Activated gamma-delta T cell (primary cell): ENCODE data around the gene GNAI3.

ENCODE experiments used
- DNase-seq: peaks from one replicate; lab custom pipeline; 2025; lab: John Stamatoyannopoulos, UW

GNAI3 gene

GRCh38 chr1:109637446-109637845 is 89.0 kb downstream of the GNAI3 start:
- DNase-seq = no peak

- no peak for DNase-seq
These were observed 90.8 kb downstream of the GNAI3 start for GRCh38 chr1:109639063-109639840.

- no peak for DNase-seq
These were observed 91.4 kb downstream of the GNAI3 start for GRCh38 chr1:109639841-109640184.

GRCh38 chr1:109640285-109640865 is 92.0 kb downstream of the GNAI3 start:
- no peak for DNase-seq

- DNase-seq = no peak
These were observed 92.8 kb downstream of the GNAI3 start for GRCh38 chr1:109641078-109641740.

DNA sequence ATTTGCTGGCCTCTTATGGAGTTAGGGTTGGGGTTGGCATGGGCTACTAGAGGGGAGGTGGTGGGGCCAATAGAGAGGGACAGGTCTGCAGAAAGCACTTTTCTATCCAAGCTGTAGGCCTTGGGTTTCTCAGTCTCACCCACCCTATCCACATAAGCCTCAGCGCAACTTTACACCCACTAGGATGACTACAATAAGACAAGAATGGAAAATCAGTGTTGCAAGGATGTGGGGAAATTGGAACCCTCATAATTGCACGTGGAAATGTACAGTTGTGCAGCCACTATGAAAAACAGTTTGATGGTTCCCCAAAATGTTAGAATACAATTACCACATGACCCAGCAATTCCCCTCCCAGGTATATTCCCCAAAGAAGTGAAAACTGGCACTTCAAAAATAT is 93.4 kb downstream of the GNAI3 start:
- no peak for DNase-seq

GRCh38 chr1:109642626-109643025 is 94.2 kb downstream of the GNAI3 start:
- DNase-seq = no peak

DNA sequence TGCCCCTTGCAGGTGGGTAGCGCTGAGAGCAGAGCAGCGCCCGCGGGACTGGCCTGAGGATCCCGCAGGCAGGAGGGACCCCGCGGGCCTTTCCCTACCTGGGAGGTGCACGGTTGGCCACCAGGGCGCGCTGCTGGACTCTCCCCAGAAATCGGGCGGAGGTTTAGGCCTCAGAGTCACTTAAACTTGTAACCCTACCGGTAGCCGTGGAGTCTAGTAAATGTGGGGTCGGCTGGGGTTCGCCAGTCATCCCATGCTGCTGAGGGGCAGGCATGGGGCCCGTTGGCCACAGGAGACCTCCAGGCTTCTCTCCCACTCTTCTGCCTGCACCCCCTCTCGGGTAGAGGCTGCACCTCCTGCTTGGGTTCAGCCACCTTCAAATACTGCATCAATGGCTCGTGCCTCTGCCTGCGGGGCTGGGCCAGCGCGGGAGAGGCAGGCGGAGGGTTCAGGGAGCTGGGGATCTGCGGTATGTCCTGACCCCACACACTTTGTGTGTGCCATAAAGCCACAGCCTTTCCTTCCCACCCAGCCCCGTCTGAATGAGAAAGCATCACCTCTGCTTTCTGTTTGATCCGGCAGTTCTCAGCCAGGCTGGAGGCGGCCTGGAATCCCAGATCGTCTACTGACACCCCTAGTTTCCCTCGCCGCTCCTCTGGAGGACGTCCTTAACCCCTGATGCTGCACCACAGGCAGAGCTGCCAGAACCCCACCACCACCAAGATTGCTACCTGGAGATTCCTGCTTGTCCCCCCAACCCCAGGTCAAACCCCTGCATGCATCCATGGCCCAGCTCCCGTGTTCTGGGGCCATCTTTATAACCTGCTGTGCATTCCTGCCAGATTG is 95.2 kb downstream of the GNAI3 start:
- DNase-seq = peak; percentile 64

GRCh38 chr1:109644670-109645069 is 96.3 kb downstream of the GNAI3 start:
- DNase-seq = no peak

- no peak for DNase-seq
These were observed 101.1 kb downstream of the GNAI3 start for GRCh38 chr1:109649491-109649914.

GRCh38 chr1:109650609-109651008 is 102.2 kb downstream of the GNAI3 start:
- DNase-seq = no peak

DNA sequence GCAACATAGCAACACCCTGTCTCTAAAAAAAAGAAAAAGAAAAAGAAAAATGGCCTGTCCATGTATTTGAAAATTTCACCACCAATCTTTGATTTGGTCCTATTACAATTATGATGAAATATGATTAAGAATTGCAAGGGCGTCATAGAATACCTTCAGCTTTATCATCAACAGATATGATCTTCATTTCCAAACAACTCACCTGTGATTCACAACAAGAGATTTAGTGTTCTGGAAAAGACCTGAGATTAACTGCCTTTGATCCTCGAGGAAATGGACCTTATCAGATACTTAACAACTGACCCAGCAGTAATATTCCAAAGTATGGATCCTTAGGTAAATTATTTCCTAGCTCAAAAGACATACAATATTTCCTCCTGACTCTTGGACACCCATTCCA is 104.0 kb downstream of the GNAI3 start:
- DNase-seq = no peak

DNA sequence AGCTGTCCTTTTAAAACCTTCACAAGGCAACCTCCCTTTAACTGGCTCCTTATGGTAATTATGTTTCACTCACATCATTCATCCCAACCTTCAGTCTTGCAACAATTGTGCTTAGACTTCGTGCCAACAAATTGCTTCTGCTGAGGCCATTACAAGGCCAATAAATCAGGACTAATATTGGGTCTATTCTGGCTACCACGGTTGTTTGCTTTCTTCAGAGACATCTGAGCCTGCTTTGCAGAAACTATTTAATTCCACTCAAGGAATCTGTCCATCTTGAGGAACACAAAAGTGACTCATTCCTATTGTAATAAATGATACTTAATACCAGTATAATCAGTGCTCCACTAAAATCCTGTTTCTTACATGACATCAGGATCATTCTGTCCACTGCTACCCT is 104.9 kb downstream of the GNAI3 start:
- no peak for DNase-seq

GRCh38 chr1:109654519-109654918 is 106.1 kb downstream of the GNAI3 start:
- DNase-seq = no peak

- peak; percentile 39 for DNase-seq
These were observed 107.5 kb downstream of the GNAI3 start, which contains the start of gene GSTM4 for GRCh38 chr1:109655615-109656519. TSS of gene GSTM4 (plus strand) at chr1:109656099. CDS start at chr1:109656390, 291 bp downstream.

DNA sequence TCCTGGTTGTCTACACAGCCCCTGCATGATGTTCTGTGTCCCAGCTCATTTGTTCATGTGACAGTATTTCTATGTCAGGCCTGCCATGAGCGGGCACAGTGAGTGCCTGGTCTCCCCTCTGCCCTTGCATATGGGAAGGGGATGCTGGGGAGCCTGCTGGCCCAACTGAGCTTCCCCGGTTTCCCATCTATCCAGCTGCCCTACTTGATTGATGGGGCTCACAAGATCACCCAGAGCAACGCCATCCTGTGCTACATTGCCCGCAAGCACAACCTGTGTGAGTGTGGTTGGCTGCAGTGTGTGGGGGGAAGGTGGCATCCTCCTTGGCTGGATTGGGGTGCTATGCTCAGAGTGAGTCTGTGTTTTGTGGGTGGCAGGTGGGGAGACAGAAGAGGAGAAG is 109.0 kb downstream of the GNAI3 start:
- no peak for DNase-seq

DNA sequence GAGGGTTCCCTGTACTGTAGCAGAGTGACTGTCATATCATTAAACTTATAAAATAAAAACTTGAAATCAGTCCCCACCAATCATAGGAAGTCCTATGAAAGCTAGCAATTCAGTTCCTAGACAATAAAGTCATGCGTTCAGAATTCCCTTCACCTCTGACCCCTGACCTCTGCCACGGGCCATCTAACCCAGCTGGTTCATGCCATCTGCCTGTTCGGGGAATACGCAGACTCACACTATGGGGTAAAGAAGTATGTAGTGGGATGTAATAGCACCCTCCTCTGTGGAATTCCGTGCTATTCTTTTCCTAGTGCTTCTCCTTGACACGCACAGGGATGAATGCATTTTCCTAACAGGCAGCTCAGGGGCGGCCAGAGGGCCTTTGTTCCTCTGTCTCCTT is 109.6 kb downstream of the GNAI3 start:
- no peak for DNase-seq

- no peak for DNase-seq
These were observed 110.2 kb downstream of the GNAI3 start for GRCh38 chr1:109658533-109659042.

DNA sequence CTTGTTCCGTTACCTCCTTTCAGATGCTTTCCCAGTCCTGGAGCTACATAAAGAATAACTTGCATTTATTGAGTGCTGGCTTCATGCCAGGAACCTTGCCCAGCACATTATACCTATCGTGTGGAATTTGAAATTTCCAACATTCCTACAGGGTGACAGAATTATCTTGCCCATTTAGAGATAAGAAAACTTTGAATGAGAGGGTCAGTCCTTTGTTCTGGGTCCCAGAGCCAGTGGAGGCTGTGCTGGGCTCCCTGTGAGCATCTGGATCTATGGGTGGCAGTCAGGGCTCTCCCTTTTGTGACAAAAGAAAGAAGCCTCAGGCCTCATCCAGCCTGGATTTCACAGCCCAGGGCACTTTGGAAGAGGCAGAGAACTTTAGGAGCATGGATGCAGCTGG is 110.7 kb downstream of the GNAI3 start:
- no peak for DNase-seq

- no peak for DNase-seq
These were observed 111.7 kb downstream of the GNAI3 start for GRCh38 chr1:109659997-109660690.
